GM23338 (cell line): ENCODE measurements around the gene MLPH. TPM values are rescaled to one million over a fixed set of nuclear protein-coding genes. Genes with fewer than 3 reads are reported as not detected.

Experiments
- ATAC-seq: fragments of 200-7000 bp; cut with Tn5 transposase; 3 replicates; pipeline ENCODE4 v1.9.1; 2020
- DNase-seq: peaks from one replicate; pipeline ENCODE4 v3.0.0-alpha.2; 2015; ENCODE audit warnings: low spot score
- H2AFZ ChIP-seq: fragments of 200-600 bp; sonication (generic); 2 replicates; pipeline ENCODE4 v1.8.0; 2016; ENCODE audit warnings: antibody characterized with exemption, mild to moderate bottlenecking, moderate library complexity
- H3F3A ChIP-seq: fragments of 200-600 bp; sonication (generic); replicated peaks from 2 replicates; pipeline ENCODE4 v1.8.0; 2017; ENCODE audit warnings: antibody characterized with exemption, mixed run types, low read depth
- H3K27ac ChIP-seq: fragments of 200-600 bp; sonication (generic); 2 replicates; pipeline ENCODE4 v1.6.1; 2016; ENCODE audit warnings: low read depth
- H3K27me3 ChIP-seq: fragments of 200-600 bp; sonication (generic); 2 replicates; pipeline ENCODE4 v1.8.0; 2016; ENCODE audit warnings: mild to moderate bottlenecking, mixed run types, moderate library complexity; ENCODE audit not compliant: insufficient read depth
- H3K36me3 ChIP-seq: fragments of 200-600 bp; sonication (generic); 2 replicates; pipeline ENCODE4 v1.8.0; 2016; ENCODE audit warnings: mild to moderate bottlenecking; ENCODE audit not compliant: insufficient read depth
- H3K4me1 ChIP-seq: fragments of 200-600 bp; sonication (generic); 2 replicates; pipeline ENCODE4 v1.8.0; 2016; ENCODE audit warnings: mild to moderate bottlenecking, moderate library complexity; ENCODE audit not compliant: insufficient read depth
- H3K4me2 ChIP-seq: fragments of 200-600 bp; sonication (generic); 2 replicates; pipeline ENCODE4 v1.7.1; 2017; ENCODE audit warnings: mixed run types
- H3K4me3 ChIP-seq: fragments of 200-600 bp; sonication (generic); 2 replicates; pipeline ENCODE4 v1.6.1; 2016; ENCODE audit warnings: mixed run types
- H3K79me2 ChIP-seq: fragments of 200-600 bp; sonication (generic); replicated peaks from 2 replicates; pipeline ENCODE4 v1.8.0; 2017; ENCODE audit warnings: mild to moderate bottlenecking; ENCODE audit not compliant: insufficient read depth
- H3K9me2 ChIP-seq: fragments of 200-600 bp; sonication (generic); 2 replicates; pipeline ENCODE4 v1.8.0; 2017; ENCODE audit not compliant: insufficient read depth
- H4K20me1 ChIP-seq: fragments of 200-600 bp; sonication (generic); replicated peaks from 2 replicates; pipeline ENCODE4 v1.8.0; 2017; ENCODE audit warnings: mild to moderate bottlenecking; ENCODE audit not compliant: insufficient read depth
- H3K27ac Mint-ChIP-seq: 2 replicates; pipeline ENCODE4 v1.8.0; 2020; ENCODE audit warnings: inconsistent platforms, mild to moderate bottlenecking, moderate library complexity, mixed read lengths
- H3K27me3 Mint-ChIP-seq: 3 replicates; pipeline ENCODE4 v1.8.0; 2022; ENCODE audit warnings: low read depth, mild to moderate bottlenecking, moderate library complexity, mixed read lengths, inconsistent platforms; ENCODE audit not compliant: insufficient read depth, poor library complexity
- H3K36me3 Mint-ChIP-seq: 3 replicates; pipeline ENCODE4 v1.8.0; 2021; ENCODE audit warnings: low read depth, mild to moderate bottlenecking, inconsistent platforms, moderate library complexity, mixed read lengths
- H3K4me1 Mint-ChIP-seq: 3 replicates; pipeline ENCODE4 v1.8.0; 2020; ENCODE audit warnings: mild to moderate bottlenecking, inconsistent platforms, mixed read lengths
- H3K4me3 Mint-ChIP-seq: 3 replicates; pipeline ENCODE4 v1.8.0; 2021; ENCODE audit warnings: moderate library complexity, mild to moderate bottlenecking, inconsistent platforms, mixed read lengths
- H3K9me3 Mint-ChIP-seq: 3 replicates; pipeline ENCODE4 v1.8.0; 2020; ENCODE audit warnings: moderate library complexity, mild to moderate bottlenecking, inconsistent platforms, mixed read lengths
- CREB1 ChIP-seq: fragments of 250-450 bp; sonication (Bioruptor Pico); IDR thresholded peaks from 2 replicates; pipeline ENCODE4 v1.5.0; 2020; ENCODE audit warnings: low read depth, mild to moderate bottlenecking, moderate library complexity
- EZH2 ChIP-seq: fragments of 200-600 bp; sonication (generic); IDR thresholded peaks from one replicate; pipeline ENCODE4 v1.8.0; 2017; ENCODE audit warnings: antibody characterized with exemption, mild to moderate bottlenecking, low read depth; ENCODE audit not compliant: unreplicated experiment
- EZH2phosphoT487 ChIP-seq: fragments of 200-600 bp; sonication (generic); IDR thresholded peaks from one replicate; pipeline ENCODE4 v1.8.1; 2018; ENCODE audit warnings: antibody characterized with exemption; ENCODE audit not compliant: unreplicated experiment
- JUNB ChIP-seq: IDR thresholded peaks from one replicate; pipeline ENCODE4 v1.6.1; 2016; ENCODE audit warnings: antibody characterized with exemption; ENCODE audit not compliant: unreplicated experiment
- NANOG ChIP-seq: IDR thresholded peaks from 2 replicates; pipeline ENCODE4 v1.6.1; 2016; ENCODE audit warnings: antibody characterized with exemption, borderline replicate concordance
- POLR2AphosphoS5 ChIP-seq: IDR thresholded peaks from 2 replicates; pipeline ENCODE4 v1.6.1; 2016; ENCODE audit warnings: antibody characterized with exemption, low read depth
- REST ChIP-seq: IDR thresholded peaks from one replicate; pipeline ENCODE4 v1.6.1; 2018; ENCODE audit warnings: antibody characterized with exemption; ENCODE audit not compliant: unreplicated experiment
- STAT1 ChIP-seq: IDR thresholded peaks from one replicate; pipeline ENCODE4 v1.6.1; 2016; ENCODE audit warnings: antibody characterized with exemption; ENCODE audit not compliant: unreplicated experiment
- ZNF114 ChIP-seq: fragments of 250-450 bp; sonication (Bioruptor Pico); IDR thresholded peaks from 2 replicates; pipeline ENCODE4 v1.5.0; 2020; ENCODE audit warnings: mild to moderate bottlenecking, moderate library complexity
- ZNF331 ChIP-seq: fragments of 250-450 bp; sonication (Bioruptor Pico); IDR thresholded peaks from 2 replicates; pipeline ENCODE4 v1.5.0; 2020; ENCODE audit warnings: low read depth, mild to moderate bottlenecking, moderate library complexity
- polyA plus RNA-seq: library from polyadenylated mRNA; unstranded; fragments of >200 nt; fragmentation: Nextera tagmentation; extraction: Ambion mirVana; gene quantifications from 2 replicates; pipeline ENCODE4 v1.2.1, GENCODE V29; 2016
- total RNA-seq: library from RNA; depleted of rRNA; stranded (reverse); fragments of >200 nt; shearing (Covaris generic); gene quantifications from 2 replicates; pipeline ENCODE4 v1.2.3, GENCODE V29; 2014
- TF ChIP-seq, protein P1 (sequence below), 2 experiments: fragments of 200-600 bp in 1 of 2; sonication (generic) in 1 of 2; conservative IDR thresholded peaks; 2 replicates each; pipeline versions ENCODE4 v1.5.1 to v1.6.1; 2016 to 2017; ENCODE audit warnings: antibody characterized with exemption in 2 of 2, low read depth in 2 of 2, mild to moderate bottlenecking in 2 of 2, moderate library complexity in 1 of 2
- TF ChIP-seq, protein P2 (sequence below): IDR thresholded peaks from 2 replicates; pipeline ENCODE4 v1.6.1; 2016; ENCODE audit warnings: antibody characterized with exemption
- TF ChIP-seq, protein P3 (sequence below): fragments of 250-450 bp; sonication (Bioruptor Pico); IDR thresholded peaks from 2 replicates; pipeline ENCODE4 v1.5.0; 2020; ENCODE audit warnings: mild to moderate bottlenecking, moderate library complexity

Gene MLPH
- total and polyA plus RNA-seq, 2 experiments from 2014 or later, result 13.6 to 16.5 TPM

- Histone ChIP-seq H4K20me1 (no peaks in the 10 kb centered on the region), H3K27me3 (no peaks in the 10 kb centered on the region), H3K4me2 (peak overlapping the region; percentile 42), H3K4me3 (no peak overlapping the region), H3K27ac (peak overlapping the region; percentile 87; the same call in 1 of the 2 replicates), H3K4me1 (peaks cover 37% of the 10 kb centered on the region), H3F3A (0 out of 2 replicates have a peak, but pooled peaks cover 9% of the 10 kb centered on the region), H3K36me3 (no peaks in the 10 kb centered on the region), H3K9me2 (no peaks in the 10 kb centered on the region), H2AFZ (no peak overlapping the region), H3K79me2 (peaks cover 8% of the 10 kb centered on the region; the same call in 1 of the 2 replicates)
- DNase-seq (no peak), ATAC-seq (no peak)
- peak overlapping the region; percentile 36 for H3K4me3 Mint-ChIP-seq
- H3K4me1 Mint-ChIP-seq, result peaks cover 73% of the 10 kb centered on the region
- H3K9me3 Mint-ChIP-seq, result no peaks in the 10 kb centered on the region; the same call in 2 of the 3 replicates
- peak overlapping the region; percentile 85 for H3K27ac Mint-ChIP-seq
- H3K36me3 Mint-ChIP-seq, result peaks cover 3% of the 10 kb centered on the region; the same call in 1 of the 3 replicates
- H3K27me3 Mint-ChIP-seq, result peaks cover 17% of the 10 kb centered on the region
- no peak for TF ChIP-seq EZH2
- TF ChIP-seq, protein P1, sequence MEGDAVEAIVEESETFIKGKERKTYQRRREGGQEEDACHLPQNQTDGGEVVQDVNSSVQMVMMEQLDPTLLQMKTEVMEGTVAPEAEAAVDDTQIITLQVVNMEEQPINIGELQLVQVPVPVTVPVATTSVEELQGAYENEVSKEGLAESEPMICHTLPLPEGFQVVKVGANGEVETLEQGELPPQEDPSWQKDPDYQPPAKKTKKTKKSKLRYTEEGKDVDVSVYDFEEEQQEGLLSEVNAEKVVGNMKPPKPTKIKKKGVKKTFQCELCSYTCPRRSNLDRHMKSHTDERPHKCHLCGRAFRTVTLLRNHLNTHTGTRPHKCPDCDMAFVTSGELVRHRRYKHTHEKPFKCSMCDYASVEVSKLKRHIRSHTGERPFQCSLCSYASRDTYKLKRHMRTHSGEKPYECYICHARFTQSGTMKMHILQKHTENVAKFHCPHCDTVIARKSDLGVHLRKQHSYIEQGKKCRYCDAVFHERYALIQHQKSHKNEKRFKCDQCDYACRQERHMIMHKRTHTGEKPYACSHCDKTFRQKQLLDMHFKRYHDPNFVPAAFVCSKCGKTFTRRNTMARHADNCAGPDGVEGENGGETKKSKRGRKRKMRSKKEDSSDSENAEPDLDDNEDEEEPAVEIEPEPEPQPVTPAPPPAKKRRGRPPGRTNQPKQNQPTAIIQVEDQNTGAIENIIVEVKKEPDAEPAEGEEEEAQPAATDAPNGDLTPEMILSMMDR (conservative IDR thresholded peaks at IDR 0.05; ENCODE audit: low read depth in 2 of 2), result no peak
- TF ChIP-seq, protein P2, sequence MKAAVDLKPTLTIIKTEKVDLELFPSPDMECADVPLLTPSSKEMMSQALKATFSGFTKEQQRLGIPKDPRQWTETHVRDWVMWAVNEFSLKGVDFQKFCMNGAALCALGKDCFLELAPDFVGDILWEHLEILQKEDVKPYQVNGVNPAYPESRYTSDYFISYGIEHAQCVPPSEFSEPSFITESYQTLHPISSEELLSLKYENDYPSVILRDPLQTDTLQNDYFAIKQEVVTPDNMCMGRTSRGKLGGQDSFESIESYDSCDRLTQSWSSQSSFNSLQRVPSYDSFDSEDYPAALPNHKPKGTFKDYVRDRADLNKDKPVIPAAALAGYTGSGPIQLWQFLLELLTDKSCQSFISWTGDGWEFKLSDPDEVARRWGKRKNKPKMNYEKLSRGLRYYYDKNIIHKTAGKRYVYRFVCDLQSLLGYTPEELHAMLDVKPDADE, result no peak
- no peak for TF ChIP-seq NANOG
- no peak for TF ChIP-seq STAT1
- TF ChIP-seq JUNB, result no peak
- TF ChIP-seq EZH2phosphoT487, result no peak
- no peak for TF ChIP-seq ZNF331 (CRISPR knock-in tag)
- no peak for TF ChIP-seq ZNF114
- TF ChIP-seq, protein P3, sequence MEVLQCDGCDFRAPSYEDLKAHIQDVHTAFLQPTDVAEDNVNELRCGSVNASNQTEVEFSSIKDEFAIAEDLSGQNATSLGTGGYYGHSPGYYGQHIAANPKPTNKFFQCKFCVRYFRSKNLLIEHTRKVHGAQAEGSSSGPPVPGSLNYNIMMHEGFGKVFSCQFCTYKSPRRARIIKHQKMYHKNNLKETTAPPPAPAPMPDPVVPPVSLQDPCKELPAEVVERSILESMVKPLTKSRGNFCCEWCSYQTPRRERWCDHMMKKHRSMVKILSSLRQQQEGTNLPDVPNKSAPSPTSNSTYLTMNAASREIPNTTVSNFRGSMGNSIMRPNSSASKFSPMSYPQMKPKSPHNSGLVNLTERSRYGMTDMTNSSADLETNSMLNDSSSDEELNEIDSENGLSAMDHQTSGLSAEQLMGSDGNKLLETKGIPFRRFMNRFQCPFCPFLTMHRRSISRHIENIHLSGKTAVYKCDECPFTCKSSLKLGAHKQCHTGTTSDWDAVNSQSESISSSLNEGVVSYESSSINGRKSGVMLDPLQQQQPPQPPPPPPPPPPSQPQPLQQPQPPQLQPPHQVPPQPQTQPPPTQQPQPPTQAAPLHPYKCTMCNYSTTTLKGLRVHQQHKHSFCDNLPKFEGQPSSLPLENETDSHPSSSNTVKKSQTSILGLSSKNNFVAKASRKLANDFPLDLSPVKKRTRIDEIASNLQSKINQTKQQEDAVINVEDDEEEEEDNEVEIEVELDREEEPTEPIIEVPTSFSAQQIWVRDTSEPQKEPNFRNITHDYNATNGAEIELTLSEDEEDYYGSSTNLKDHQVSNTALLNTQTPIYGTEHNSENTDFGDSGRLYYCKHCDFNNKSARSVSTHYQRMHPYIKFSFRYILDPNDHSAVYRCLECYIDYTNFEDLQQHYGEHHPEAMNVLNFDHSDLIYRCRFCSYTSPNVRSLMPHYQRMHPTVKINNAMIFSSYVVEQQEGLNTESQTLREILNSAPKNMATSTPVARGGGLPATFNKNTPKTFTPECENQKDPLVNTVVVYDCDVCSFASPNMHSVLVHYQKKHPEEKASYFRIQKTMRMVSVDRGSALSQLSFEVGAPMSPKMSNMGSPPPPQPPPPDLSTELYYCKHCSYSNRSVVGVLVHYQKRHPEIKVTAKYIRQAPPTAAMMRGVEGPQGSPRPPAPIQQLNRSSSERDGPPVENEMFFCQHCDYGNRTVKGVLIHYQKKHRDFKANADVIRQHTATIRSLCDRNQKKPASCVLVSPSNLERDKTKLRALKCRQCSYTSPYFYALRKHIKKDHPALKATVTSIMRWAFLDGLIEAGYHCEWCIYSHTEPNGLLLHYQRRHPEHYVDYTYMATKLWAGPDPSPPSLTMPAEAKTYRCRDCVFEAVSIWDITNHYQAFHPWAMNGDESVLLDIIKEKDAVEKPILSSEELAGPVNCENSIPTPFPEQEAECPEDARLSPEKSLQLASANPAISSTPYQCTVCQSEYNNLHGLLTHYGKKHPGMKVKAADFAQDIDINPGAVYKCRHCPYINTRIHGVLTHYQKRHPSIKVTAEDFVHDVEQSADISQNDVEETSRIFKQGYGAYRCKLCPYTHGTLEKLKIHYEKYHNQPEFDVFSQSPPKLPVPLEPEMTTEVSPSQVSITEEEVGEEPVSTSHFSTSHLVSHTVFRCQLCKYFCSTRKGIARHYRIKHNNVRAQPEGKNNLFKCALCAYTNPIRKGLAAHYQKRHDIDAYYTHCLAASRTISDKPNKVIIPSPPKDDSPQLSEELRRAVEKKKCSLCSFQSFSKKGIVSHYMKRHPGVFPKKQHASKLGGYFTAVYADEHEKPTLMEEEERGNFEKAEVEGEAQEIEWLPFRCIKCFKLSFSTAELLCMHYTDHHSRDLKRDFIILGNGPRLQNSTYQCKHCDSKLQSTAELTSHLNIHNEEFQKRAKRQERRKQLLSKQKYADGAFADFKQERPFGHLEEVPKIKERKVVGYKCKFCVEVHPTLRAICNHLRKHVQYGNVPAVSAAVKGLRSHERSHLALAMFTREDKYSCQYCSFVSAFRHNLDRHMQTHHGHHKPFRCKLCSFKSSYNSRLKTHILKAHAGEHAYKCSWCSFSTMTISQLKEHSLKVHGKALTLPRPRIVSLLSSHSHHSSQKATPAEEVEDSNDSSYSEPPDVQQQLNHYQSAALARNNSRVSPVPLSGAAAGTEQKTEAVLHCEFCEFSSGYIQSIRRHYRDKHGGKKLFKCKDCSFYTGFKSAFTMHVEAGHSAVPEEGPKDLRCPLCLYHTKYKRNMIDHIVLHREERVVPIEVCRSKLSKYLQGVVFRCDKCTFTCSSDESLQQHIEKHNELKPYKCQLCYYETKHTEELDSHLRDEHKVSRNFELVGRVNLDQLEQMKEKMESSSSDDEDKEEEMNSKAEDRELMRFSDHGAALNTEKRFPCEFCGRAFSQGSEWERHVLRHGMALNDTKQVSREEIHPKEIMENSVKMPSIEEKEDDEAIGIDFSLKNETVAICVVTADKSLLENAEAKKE (CRISPR knock-in tag), result no peak
- TF ChIP-seq POLR2AphosphoS5, result no peak
- TF ChIP-seq REST, result no peak
- no peak for TF ChIP-seq CREB1 (CRISPR knock-in tag)
These were observed 107.4 kb downstream of the MLPH start for GRCh38 chr2:237594514-237594871.
